GM13977 (cell line): ENCODE data around the gene ATP12A.
A peak's percentile ranks its signal among the peaks of the same experiment; 100 is the strongest.

ENCODE experiments used
- DNase-seq: peaks from one replicate; pipeline ENCODE4 v3.0.0; 2012; ENCODE audit warnings: low spot score
- in situ Hi-C: fragments of 300-500 bp; cut with MboI; formaldehyde crosslinking; loops from one replicate; pipeline ENCODE4 v1.12.0; 2022; ENCODE audit warnings: low sequenced_read_pairs, low pct_unique_long_range_greater_than_20kb, mixed read lengths, inconsistent platforms; ENCODE audit not compliant: unreplicated experiment
- TF ChIP-seq, protein P1 (sequence below): IDR thresholded peaks from 2 replicates; pipeline ENCODE4 v1.5.1; 2012; ENCODE audit warnings: mild to moderate bottlenecking, control low read depth; ENCODE audit not compliant: insufficient read depth; ENCODE audit errors: extremely low read depth, missing control alignments

The ATP12A gene

DNA sequence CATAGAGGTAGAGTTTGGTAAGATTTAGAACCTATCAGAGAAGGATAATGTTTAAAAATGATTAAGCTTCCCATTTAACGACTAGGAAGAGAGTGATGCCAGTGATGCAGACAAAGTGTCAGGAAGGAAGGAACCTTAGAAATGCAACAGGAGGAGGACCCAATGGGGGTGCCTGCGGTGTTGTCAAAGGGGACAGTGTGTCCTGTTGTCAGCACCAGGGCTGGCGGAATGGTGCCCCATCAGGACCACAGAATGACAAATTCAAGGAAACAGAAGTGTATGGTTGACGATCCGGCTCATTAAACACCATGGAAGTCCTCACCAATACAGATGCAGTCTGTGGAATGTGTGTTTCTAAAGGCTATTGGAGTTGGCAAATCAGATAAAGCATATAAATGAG, 19.3 kb downstream of the ATP12A start:
- no peak for DNase-seq
- TF ChIP-seq, protein P1, sequence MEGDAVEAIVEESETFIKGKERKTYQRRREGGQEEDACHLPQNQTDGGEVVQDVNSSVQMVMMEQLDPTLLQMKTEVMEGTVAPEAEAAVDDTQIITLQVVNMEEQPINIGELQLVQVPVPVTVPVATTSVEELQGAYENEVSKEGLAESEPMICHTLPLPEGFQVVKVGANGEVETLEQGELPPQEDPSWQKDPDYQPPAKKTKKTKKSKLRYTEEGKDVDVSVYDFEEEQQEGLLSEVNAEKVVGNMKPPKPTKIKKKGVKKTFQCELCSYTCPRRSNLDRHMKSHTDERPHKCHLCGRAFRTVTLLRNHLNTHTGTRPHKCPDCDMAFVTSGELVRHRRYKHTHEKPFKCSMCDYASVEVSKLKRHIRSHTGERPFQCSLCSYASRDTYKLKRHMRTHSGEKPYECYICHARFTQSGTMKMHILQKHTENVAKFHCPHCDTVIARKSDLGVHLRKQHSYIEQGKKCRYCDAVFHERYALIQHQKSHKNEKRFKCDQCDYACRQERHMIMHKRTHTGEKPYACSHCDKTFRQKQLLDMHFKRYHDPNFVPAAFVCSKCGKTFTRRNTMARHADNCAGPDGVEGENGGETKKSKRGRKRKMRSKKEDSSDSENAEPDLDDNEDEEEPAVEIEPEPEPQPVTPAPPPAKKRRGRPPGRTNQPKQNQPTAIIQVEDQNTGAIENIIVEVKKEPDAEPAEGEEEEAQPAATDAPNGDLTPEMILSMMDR, result no peak
- in situ Hi-C loops, result no loop called here

DNA sequence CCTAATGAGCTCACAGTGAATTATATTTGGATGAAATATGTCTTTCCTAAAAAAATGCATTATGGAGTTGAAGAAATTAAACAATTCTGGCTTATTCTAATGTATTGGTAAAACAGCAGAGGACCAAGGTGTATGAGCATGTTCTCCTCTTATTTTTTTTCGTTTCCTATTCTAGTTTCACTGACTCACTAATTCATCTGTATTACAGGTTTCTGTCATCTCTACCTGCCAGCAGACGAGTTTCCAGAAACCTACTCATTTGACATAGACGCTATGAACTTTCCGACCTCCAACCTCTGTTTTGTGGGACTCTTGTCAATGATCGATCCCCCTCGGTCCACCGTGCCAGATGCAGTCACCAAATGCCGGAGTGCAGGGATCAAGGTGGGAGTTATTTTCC, 20.3 kb downstream of the ATP12A start:
- no peak for DNase-seq
- in situ Hi-C loops, result no loop called here
- TF ChIP-seq, protein P1, result no peak

DNA sequence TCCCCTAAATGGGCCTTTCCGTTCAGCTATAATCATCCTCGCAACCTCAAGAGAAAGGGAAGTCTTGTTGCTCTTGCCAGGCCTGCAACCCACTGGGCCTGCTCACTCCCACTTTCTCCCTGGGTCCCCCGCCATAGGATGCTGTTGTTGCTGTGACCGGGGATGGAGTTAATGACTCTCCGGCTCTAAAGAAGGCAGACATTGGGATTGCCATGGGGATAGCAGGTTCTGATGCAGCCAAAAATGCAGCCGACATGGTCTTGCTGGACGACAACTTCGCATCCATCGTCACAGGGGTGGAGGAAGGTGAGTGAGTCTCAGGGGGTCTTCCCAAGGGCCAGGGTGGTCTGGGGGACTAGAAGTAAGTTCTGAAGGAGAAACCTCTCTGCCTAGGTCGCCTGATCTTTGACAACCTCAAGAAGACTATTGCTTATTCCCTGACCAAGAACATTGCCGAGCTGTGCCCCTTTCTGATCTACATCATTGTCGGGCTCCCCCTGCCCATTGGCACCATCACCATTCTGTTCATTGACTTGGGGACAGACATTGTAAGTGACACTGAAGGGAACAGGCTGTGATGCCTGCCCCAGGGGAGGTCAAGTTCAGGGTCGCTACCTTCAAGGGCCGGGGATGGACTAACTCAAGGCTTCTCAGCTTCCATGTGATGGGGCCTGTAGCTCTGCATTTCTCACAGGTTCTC, 26.8 kb downstream of the ATP12A start:
- in situ Hi-C loops, result no loop called here
- TF ChIP-seq, protein P1, result no peak

DNA sequence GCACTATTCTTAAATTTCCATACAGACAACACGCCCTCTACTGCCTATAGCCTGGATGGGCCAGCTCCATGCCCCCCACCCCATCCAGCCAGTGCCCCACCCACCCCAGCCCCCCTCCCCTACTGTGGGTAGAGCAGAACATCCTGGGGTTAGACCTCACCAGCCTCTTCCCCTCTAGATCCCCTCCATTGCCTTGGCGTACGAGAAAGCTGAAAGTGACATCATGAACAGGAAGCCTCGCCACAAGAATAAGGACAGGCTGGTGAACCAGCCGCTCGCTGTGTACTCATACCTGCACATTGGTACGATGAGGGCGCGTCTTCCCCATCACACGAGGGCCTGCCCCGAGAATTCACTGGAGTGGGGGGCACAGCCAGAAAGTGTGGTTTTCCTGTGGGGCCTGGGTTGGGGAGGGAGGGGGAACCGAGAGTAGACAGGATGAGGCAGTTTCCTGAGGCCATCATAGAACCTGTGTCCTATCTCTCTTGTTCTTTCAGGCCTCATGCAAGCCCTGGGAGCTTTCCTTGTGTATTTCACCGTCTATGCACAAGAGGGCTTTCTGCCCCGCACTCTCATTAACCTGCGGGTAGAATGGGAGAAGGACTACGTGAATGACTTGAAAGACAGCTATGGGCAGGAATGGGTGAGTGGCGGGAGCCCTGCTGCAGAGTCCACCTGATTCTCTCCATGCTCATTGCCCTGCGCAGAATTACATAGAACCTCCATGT, 29.1 kb downstream of the ATP12A start:
- TF ChIP-seq, protein P1, result no peak
- DNase-seq, result peak; percentile 57
- in situ Hi-C loops, result no loop called here

More for the DNA sequence above, 26.8 kb downstream of the ATP12A start:
- no peak for DNase-seq

DNA sequence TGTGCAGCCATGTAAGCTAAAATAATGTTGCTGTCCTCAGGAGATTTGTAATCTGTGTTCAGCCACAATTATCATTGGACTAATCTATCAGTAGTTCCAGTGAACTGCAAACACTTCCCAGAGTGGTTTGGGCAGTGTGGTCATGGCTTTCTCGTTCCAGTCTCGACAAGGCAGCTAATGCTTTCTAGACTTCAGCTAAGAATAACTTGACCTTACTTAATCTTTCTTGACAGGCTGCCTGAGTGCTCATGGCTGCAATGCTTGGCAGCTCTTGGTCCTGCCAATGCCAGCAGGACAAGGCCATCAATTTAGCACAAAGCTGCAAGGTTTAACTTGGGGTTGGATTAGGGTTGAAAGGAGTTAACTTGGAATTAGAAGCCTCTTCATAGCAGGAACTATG, 32.8 kb downstream of the ATP12A start:
- no peak for DNase-seq
- TF ChIP-seq, protein P1, result peak; percentile 10
- in situ Hi-C loops, result no loop called here

DNA sequence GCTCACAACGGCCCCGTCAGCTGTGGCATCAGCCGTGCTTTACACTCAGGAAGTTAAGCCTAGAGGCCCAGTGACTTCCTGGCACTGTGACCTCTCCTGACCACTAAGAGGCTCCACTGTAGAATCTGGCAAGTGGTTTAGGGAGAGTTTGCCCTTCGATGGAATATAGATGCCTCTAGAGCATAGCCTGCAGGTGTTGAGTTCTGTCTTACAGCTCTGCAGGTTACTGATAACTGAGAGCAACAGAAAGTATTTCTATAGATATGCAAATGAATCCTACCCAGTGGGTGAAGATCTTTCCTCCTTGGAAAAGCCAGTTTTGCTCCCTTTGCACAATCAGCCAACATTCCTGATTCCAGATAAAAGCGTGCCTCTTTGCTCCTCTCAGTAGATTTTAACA, 35.8 kb downstream of the ATP12A start:
- TF ChIP-seq, protein P1, result no peak
- in situ Hi-C loops, result no loop called here
- no peak for DNase-seq
